RWPE1 (cell line): Measurements from ENCODE around the gene TBC1D5.

Experiments used
- CTCF ChIA-PET: fragments of 350-600 bp; sonication (Branson Sonifier 250); formaldehyde crosslinking; extraction: SDS; loops from one replicate; lab custom pipeline; 2021; lab: Yijun Ruan, JAX
- POLR2A ChIA-PET: fragments of 400-600 bp; formaldehyde crosslinking; extraction: SDS; loops from one replicate; lab custom pipeline; 2020; ENCODE audit warnings: antibody characterized with exemption; ENCODE audit not compliant: low non-redundant PET; lab: Yijun Ruan, JAX
- DNase-seq: peaks from one replicate; pipeline ENCODE4 v3.0.0; 2012; ENCODE audit warnings: low spot score
- H3K27ac ChIP-seq: fragments of 450-650 bp; 2 replicates; pipeline ENCODE4 v1.5.1; 2017
- TF ChIP-seq, protein P1 (sequence below): fragments of 450-650 bp; conservative IDR thresholded peaks from 2 replicates; pipeline ENCODE4 v1.5.1; 2017; ENCODE audit warnings: low read depth, mild to moderate bottlenecking

TBC1D5 gene

DNA sequence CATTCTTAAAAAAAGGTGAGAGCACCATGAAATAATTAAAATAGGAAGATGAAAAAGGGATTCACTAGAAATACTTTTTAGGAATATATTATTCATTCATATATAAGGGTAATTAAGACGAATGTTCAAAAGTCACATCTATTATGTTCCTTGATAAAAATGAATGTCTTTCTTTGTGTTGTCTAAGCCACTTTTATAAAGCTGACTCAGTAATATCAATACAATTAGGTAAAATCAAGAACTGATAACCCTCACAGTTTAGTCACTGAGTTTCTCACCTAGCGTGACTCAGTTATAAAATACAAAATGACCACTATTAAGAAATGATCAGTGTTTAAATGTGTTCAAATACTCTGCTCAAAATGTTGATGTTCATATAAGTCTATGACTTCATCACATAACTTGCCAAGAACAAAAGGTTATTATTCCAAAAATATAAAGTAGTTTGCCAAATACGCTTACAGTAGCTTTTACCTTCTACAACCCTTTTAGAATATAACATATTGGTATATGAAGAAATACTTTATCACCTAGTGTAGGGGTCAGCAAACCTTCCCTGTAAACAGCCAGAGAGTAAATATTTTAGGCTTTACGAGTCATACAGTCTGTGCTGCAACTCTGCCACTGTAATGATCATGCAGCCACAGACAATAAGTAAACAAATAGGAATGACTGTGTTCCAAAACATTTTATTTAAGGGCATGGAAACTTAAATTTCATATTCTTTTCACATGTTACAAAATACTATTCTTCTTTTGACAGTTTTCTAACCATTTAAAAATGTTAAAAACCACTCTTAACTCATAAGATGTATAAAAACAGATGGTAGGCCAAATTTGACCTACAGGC is 369.8 kb downstream of the TBC1D5 start:
- TF ChIP-seq, protein P1, sequence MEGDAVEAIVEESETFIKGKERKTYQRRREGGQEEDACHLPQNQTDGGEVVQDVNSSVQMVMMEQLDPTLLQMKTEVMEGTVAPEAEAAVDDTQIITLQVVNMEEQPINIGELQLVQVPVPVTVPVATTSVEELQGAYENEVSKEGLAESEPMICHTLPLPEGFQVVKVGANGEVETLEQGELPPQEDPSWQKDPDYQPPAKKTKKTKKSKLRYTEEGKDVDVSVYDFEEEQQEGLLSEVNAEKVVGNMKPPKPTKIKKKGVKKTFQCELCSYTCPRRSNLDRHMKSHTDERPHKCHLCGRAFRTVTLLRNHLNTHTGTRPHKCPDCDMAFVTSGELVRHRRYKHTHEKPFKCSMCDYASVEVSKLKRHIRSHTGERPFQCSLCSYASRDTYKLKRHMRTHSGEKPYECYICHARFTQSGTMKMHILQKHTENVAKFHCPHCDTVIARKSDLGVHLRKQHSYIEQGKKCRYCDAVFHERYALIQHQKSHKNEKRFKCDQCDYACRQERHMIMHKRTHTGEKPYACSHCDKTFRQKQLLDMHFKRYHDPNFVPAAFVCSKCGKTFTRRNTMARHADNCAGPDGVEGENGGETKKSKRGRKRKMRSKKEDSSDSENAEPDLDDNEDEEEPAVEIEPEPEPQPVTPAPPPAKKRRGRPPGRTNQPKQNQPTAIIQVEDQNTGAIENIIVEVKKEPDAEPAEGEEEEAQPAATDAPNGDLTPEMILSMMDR, result no peak
- ChIA-PET POLR2A (no interaction called here), CTCF (interaction anchor here (0.5 kb wide), 1 partner anchor 9 kb away, joined by 3 read pairs; no protein-coding TSS in a partner anchor)
- no peak for DNase-seq
- H3K27ac ChIP-seq, result no peak overlapping the region

DNA sequence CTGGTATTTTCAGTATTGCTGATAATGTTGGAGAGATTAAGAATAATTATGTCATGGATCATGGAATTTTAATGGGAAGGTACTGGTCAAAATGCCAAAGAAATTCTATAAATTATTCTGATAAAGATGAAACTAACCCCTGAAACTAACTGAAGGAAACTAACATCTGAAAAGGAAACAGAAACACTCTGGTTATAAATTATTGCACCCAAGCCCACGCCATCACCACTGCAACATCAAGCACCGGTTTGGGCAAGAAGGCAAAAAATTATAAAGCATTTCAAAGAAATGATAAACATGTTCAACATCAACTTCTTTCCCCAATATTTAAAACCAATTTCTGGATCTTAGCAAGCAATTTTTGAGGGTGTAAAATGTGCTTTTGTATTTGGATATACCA is 372.5 kb downstream of the TBC1D5 start:
- ChIA-PET CTCF (no interaction called here), POLR2A (no interaction called here)
- TF ChIP-seq, protein P1, result no peak
- H3K27ac ChIP-seq, result no peak overlapping the region
- DNase-seq, result no peak

DNA sequence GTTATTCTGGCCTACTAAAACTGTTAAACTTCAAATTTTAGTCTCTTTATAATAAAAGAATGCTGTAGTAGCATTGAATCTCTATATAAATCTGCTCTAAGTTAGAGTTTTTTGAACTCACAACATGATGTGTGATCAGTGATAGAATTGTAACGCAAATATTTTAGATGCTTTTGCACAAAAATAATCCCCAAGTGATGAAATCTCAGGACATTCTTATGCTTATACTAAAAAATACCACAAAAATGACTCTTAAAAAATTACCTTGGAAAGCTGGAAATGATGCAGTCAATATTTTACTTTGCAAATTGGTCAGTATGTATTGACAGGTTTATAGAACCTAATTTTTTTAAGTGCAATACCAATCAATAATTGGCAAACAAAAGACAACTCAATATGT is 375.3 kb downstream of the TBC1D5 start:
- TF ChIP-seq, protein P1, result no peak
- no peak overlapping the region for H3K27ac ChIP-seq
- POLR2A ChIA-PET, result no interaction called here
- no peak for DNase-seq
- CTCF ChIA-PET, result no interaction called here

DNA sequence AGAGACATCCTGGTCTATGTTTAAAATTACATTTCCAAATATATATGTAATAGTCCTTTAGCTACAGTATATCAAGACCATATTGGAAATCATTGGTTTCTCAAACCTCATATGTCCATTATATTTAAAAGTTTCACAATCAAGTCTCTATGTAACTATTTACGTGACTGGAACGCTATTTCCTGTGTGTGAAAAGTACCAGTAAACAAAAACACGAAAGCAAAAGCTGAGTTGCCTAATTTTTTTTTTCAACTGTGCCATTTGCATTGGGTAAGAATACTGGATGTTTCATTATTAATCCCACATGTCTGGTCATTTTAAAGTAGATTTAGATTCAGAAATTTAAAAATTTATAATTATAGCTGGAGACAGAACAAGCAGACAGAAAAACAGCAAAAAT is 381.4 kb downstream of the TBC1D5 start:
- POLR2A ChIA-PET, result no interaction called here
- DNase-seq, result no peak
- CTCF ChIA-PET, result no interaction called here
- TF ChIP-seq, protein P1, result no peak
- no peak overlapping the region for H3K27ac ChIP-seq

DNA sequence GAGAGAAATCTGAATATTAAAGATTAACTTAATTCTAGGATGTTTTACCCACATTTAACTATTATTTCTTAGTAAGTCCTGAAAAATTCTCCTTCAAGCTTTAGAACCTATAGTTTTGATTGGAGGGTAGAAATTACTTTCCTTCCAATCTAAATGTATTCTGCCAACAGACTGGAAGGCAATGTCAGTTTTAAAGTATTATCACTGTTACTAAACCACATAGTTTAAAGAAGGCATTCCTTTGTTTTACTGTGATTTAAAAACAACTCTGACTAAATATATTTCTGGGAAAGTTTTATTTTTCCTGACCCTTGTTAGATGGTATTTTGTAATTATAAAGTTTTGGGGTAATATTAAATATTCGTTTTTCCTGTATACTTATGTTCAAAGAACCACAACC is 382.5 kb downstream of the TBC1D5 start:
- no peak overlapping the region for H3K27ac ChIP-seq
- DNase-seq, result no peak
- TF ChIP-seq, protein P1, result no peak
- CTCF ChIA-PET, result interaction anchor here (0.6 kb wide), 1 partner anchor 67 kb away, joined by 3 read pairs; no protein-coding TSS in a partner anchor
- POLR2A ChIA-PET, result no interaction called here

DNA sequence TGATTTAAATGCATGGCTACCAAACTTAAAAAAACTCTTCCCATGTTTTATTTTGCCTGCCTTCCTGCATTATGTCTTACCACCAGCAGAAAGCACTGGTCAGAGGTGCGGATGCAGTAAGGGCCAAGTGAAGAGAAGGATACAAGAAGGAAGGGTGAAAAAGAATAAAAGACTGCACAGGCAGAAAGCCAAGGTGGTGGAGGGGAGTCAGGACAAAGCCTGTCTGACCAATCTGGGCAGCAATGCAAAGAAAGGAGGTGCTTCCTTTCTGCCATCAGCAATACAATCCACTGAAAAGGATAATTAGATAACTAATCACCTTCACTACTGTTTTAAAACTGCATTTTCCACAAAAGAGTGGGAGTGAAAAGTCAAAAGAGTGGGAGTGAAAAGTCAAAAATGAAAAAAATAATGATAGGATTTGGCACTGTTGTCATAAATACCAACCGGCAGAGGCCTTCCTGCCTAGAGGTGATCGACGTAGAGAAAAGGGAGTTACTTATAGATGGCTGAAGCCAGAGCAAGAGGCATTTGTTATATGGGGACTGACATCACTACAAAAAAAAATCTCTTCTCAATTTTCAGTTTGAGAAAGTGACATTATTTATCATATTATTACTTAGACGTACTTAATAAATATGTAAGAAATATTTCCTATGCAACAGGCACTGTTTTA is 385.3 kb downstream of the TBC1D5 start:
- DNase-seq, result no peak
- TF ChIP-seq, protein P1, result no peak
- no peak overlapping the region for H3K27ac ChIP-seq
- ChIA-PET CTCF (no interaction called here), POLR2A (no interaction called here)
